GM18511 (cell line): Measurements from ENCODE around the gene EPB41L4A.
A peak's percentile ranks its signal among the peaks of the same experiment; 100 is the strongest.
"Not testable (repeated sequence)": the region's sequence is repeated elsewhere in the genome, so short reads cannot be mapped to it uniquely, and the experiment has no call there.

Source experiments
- ATAC-seq: cut with Tn5 transposase; IDR thresholded peaks from one replicate; pipeline ENCODE4 v1.9.1; 2021; ENCODE audit warnings: mild to moderate bottlenecking, moderate library complexity; ENCODE audit not compliant: unreplicated experiment

EPB41L4A gene, protein sequence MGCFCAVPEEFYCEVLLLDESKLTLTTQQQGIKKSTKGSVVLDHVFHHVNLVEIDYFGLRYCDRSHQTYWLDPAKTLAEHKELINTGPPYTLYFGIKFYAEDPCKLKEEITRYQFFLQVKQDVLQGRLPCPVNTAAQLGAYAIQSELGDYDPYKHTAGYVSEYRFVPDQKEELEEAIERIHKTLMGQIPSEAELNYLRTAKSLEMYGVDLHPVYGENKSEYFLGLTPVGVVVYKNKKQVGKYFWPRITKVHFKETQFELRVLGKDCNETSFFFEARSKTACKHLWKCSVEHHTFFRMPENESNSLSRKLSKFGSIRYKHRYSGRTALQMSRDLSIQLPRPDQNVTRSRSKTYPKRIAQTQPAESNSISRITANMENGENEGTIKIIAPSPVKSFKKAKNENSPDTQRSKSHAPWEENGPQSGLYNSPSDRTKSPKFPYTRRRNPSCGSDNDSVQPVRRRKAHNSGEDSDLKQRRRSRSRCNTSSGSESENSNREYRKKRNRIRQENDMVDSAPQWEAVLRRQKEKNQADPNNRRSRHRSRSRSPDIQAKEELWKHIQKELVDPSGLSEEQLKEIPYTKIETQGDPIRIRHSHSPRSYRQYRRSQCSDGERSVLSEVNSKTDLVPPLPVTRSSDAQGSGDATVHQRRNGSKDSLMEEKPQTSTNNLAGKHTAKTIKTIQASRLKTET

GRCh38 chr5:112419164-112419985 is at the start of gene EPB41L4A:
EPB41L4A (minus strand) TSS chr5:112419277; CDS start chr5:112419039, 238 bp downstream.
- peak; percentile 30 for ATAC-seq

- no peak for ATAC-seq
These were observed 48.4 kb upstream of the EPB41L4A start for GRCh38 chr5:112467485-112467884.

DNA sequence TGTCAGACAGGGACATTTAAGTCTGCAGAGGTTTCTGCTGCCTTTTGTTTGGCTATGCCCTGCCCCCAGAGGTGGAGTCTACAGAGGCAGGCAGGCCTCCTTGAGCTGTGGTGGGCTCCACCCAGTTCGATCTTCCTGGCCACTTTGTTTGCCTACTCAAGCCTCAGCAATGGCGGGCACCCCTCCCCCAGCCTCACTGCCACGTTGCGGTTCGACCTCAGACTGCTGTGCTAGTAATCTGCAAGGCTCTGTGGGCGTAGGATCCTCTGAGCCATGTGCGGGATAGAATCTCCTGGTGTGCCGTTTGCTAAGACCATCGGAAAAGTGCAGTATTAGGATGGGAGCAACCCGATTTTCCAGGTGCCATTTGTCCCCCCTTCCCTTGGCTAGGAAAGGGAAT is 47.2 kb upstream of the EPB41L4A start:
- not testable (repeated sequence) for ATAC-seq

GRCh38 chr5:112447187-112447760 is 28.2 kb upstream of the EPB41L4A start:
- not testable (repeated sequence) for ATAC-seq

GRCh38 chr5:112445626-112446350 is 26.7 kb upstream of the EPB41L4A start:
- no peak for ATAC-seq

DNA sequence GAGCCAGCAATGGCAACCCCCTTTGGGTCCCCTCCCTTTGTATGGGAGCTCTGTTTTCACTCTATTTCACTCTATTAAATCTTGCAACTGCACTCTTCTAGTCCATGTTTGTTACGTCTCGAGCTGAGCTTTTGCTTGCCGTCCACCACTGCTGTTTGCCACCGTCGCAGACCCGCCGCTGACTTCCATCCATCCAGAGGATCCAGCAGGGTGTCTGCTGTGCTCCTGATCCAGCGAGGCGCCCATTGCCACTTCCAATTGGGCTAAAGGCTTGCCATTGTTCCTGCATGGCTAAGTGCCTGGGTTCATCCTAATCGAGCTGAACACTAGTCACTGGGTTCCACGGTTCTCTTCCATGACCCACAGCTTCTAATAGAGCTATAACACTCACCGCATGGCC is 24.9 kb upstream of the EPB41L4A start:
- ATAC-seq: not testable (repeated sequence)

DNA sequence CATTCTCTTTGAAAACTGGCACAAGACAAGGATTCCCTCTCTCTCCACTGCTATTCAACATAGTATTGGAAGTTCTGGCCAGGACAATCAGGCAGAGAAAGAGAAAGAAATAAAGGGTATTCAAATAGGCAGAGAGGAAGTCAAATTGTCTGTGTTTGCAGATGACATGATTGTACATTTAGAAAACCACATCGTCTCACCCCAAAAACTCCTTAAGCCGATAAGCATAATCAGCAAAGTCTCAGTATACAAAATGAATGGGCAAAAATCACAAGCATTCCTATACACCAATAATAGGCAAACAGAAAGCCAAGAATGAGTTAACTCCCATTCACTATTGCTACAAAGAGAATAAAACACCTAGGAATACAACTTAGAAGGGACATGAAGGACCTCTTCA is 21.0 kb upstream of the EPB41L4A start:
- no peak for ATAC-seq

- ATAC-seq: no peak
These were observed 17.1 kb upstream of the EPB41L4A start for GRCh38 chr5:112436144-112436543.

- no peak for ATAC-seq
These were observed 15.6 kb upstream of the EPB41L4A start for GRCh38 chr5:112434641-112435040.

DNA sequence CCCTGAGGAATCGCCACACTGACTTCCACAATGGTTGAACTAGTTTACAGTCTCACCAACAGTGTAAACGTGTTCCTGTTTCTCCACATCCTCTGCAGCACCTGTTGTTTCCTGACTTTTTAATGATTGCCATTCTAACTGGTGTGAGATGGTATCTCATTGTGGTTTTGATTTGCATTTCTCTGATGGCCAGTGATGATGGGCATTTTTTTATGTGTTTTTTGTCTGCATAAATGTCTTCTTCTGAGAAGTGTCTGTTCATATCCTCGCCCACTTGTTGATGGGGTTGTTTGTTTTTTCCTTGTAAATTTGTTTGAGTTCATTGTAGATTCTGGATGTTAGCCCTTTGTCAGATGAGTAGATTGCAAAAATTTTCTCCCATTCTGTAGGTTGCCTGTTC is 7.1 kb upstream of the EPB41L4A start:
- ATAC-seq: not testable (repeated sequence)

DNA sequence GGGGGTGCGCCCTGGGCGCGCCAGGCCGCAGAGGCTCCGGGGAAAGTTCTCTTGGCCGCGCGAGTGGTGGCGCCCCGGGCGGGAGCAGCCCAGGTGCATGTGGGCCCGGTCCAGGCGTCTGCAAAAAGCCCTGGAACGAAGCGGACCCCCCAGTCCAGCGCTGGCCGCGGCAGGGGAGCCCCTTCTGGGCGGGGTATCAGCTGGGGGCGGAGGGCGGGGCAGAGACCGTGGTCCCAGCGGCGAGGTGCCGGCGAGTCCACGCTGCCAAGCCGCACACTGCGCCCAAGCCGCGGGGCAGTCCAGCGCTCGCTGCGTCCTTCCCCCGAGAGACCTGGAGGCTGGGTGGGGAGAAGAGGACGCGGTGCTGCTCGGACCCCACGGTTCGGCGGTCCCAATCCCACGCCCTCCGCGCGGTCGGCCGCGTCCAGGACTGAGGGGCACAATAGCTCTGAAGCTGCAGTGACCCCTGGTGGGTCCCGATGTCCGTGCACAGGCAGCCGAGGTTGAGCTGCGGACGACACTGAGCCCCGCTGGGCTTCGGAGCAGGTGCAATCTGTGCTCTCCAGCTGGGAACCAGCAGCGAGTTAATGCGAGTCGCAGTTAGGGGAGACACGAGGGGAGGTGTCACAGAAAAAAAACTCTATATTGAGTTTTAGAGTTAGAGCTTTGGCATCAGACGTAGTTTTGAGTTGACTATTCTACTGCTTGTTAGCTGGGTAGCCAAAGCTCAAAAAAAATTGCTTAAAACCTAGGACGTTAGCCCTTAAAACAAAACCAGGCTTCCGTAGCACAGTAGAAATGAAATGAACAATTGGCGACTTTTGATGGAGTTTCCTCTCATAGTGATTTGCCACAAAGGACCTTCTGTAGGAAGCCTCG is 1.1 kb upstream of the EPB41L4A start:
- peak; percentile 85 for ATAC-seq

- no peak for ATAC-seq
These were observed 366 bp downstream of the EPB41L4A start for GRCh38 chr5:112418659-112419163.

DNA sequence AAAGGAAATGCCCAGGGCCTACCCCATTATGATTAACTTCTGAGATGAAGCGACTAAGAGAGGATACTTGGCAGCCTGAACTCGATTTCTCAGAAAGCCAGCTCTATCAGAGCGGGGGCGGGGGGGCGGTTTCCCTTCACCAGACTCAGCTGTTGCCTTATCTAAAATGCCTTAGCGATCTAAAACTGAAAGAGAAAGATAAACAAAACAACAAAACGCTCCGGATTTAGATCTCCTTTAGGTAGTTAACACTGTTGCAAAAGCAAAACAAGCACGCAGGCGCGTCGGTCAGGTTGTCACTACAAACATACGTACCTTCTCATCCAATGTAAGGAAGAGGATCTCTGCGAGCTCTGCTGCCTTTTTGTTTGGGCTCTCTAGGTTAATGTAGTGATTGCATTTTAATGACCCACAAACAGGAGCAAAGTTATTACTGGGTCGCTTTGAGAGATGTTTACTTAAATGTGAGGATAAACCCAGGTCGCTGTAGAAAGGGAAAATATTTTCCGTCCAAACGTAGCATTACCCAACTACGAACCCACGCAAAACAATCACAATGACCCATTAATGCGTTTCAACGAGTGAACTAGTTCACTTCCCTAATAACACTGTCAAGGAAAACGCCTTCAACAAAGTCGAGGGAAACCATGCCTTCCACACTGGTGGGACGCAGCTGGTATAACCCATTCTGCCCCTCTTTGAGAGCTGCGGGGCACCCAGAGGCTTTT is 982 bp downstream of the EPB41L4A start:
- ATAC-seq: peak; percentile 44

- no peak for ATAC-seq
These were observed 3.5 kb downstream of the EPB41L4A start for GRCh38 chr5:112415552-112415951.

DNA sequence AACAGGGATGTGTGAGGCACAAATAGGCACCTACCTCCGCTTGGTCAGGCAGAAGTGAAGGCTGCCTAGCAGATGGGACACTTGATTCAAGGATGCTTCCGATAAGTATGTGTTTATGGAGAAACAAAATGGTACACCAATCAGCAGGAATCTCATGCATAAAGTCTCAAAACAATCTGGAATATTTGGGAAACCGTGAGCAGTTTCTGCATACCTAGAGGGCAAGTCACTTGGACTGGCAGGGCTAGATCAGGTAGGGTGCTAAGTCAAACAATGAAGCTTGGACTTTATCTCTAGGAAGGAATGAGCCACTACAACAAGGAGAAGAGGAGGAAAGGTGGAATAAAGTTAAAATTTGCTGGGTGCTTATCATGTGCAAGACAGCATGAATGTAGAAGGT is 5.5 kb downstream of the EPB41L4A start:
- ATAC-seq: no peak

GRCh38 chr5:112412346-112412745 is 6.7 kb downstream of the EPB41L4A start:
- ATAC-seq: no peak

GRCh38 chr5:112411903-112412302 is 7.2 kb downstream of the EPB41L4A start:
- ATAC-seq: no peak

- no peak for ATAC-seq
These were observed 11.4 kb downstream of the EPB41L4A start for GRCh38 chr5:112407666-112408065.
